Stomach (tissue), 9 donors: ENCODE measurements around the gene ASAP2. TPM values are rescaled to one million over a fixed set of nuclear protein-coding genes. Genes with fewer than 3 reads are reported as not detected.

Source experiments
- DNase-seq, 2 donors: peaks; one replicate each; pipeline versions ENCODE4 v3.0.0 to v3.0.0-alpha.2; 2013 to 2019
- H3K27ac ChIP-seq, 5 donors: fragments of 200-600 bp in 4 of 5; sonication (generic) in 4 of 5; one replicate each; pipeline ENCODE4 v1.5.1; 2013 to 2019; ENCODE audit warnings: mild to moderate bottlenecking in 1 of 5, moderate library complexity in 1 of 5
- H3K27me3 ChIP-seq, 3 donors: fragments of 200-600 bp; sonication (generic); one replicate each; pipeline ENCODE4 v1.5.1; 2017 to 2019; ENCODE audit warnings: mixed run types in 1 of 3
- H3K36me3 ChIP-seq, 4 donors: fragments of 200-600 bp; sonication (generic); 1 replicate in 3 of 4; 2 replicates in 1 of 4; pipeline ENCODE4 v1.5.1; 2016 to 2019
- H3K4me1 ChIP-seq, 4 donors: fragments of 200-600 bp; sonication (generic); one replicate each; pipeline ENCODE4 v1.5.1; 2016 to 2019
- H3K4me3 ChIP-seq, 4 donors: fragments of 200-600 bp; sonication (generic) in 3 of 4; one replicate each; pipeline ENCODE4 v1.5.1; 2016 to 2019; ENCODE audit warnings: mild to moderate bottlenecking in 1 of 4
- H3K9me3 ChIP-seq, 4 donors: fragments of 200-600 bp; sonication (generic); one replicate each; pipeline ENCODE4 v1.5.1; 2016 to 2019
- CTCF ChIP-seq, 7 experiments: fragments of 450-650 bp in 4 of 7; fragments of 200-600 bp in 3 of 7; sonication (generic) in 3 of 7; IDR thresholded peaks; one replicate each; pipeline ENCODE4 v1.5.1; 2016 to 2019; ENCODE audit warnings: antibody characterized with exemption in 7 of 7, control low read depth in 2 of 7, mild to moderate bottlenecking in 1 of 7
- EP300 ChIP-seq: sonication (generic); formaldehyde crosslinking; IDR thresholded peaks from one replicate; pipeline ENCODE4 v1.6.1; 2017; ENCODE audit warnings: antibody characterized with exemption
- POLR2A ChIP-seq, 4 donors: fragments of 450-650 bp; IDR thresholded peaks; one replicate each; pipeline ENCODE4 v1.6.1; 2016; ENCODE audit warnings: antibody characterized with exemption in 4 of 4, control low read depth in 2 of 4, mild to moderate bottlenecking in 1 of 4, moderate library complexity in 1 of 4
- POLR2AphosphoS5 ChIP-seq, 3 donors: sonication (generic); formaldehyde crosslinking; IDR thresholded peaks; one replicate each; pipeline ENCODE4 v1.6.1; 2016; ENCODE audit warnings: antibody characterized with exemption in 3 of 3
- WGBS, 5 donors: extraction: QIAGEN DNeasy Blood & Tissue Kit in 3 of 5; methylation state at CpG; one replicate each; pipeline versions ENCODE4 v1.1.5 to v1.1.7; 2013 to 2018; 5-methylcytosine and 5-hydroxymethylcytosine counted together
- intact Hi-C: fragments of 100-400 bp; cut with DNase I; formaldehyde crosslinking; loops from one replicate; pipeline ENCODE4 v1.15.1; 2023; ENCODE audit warnings: low total_unique reads
- polyA plus RNA-seq, 3 donors: library from polyadenylated mRNA; stranded (reverse); fragments of 200-250 nt; gene quantifications; one replicate each; pipeline ENCODE4 v1.2.3, GENCODE V29; 2013
- total RNA-seq, 5 donors: library from RNA; depleted of rRNA; stranded (reverse); fragments of >200 nt; gene quantifications; one replicate each; pipeline versions ENCODE4 v1.1.0 to v1.2.3, GENCODE V29; 2014 to 2016
- donor health status: healthy with polysubstance abuse.
- donor health status: Bipolar disorder and iron deficiency.
- donor health status: healthy.

The ASAP2 gene
- total and polyA plus RNA-seq, 8 donors: 9.7 to 55.4 (median 33.7) TPM

GRCh38 chr2:9256570-9257043 is 50.0 kb downstream of the ASAP2 start:
- H3K9me3 ChIP-seq: no peaks in the 10 kb centered on the region
- no peak overlapping the region for H3K4me3 ChIP-seq
- DNase-seq: no peak
- intact Hi-C loops: no loop called here
- WGBS, 5 donors: 21 to 64% (median 48%) methylated on average over 2 of the region's 2 CpGs
- H3K27me3 ChIP-seq: no peaks in the 10 kb centered on the region
- H3K36me3 ChIP-seq: no peaks in the 10 kb centered on the region
- H3K27ac ChIP-seq: peak overlapping the region in 1 of 5 donors; percentile 1
- H3K4me1 ChIP-seq: peaks cover 43 to 70% (median 56%) of the 10 kb centered on the region in 4 donors
- TF ChIP-seq EP300 (no peak), POLR2A (IDR thresholded peaks at IDR 0.05) (no peak), POLR2AphosphoS5 (IDR thresholded peaks at IDR 0.05) (no peak), CTCF (IDR thresholded peaks at IDR 0.05) (no peak)

DNA sequence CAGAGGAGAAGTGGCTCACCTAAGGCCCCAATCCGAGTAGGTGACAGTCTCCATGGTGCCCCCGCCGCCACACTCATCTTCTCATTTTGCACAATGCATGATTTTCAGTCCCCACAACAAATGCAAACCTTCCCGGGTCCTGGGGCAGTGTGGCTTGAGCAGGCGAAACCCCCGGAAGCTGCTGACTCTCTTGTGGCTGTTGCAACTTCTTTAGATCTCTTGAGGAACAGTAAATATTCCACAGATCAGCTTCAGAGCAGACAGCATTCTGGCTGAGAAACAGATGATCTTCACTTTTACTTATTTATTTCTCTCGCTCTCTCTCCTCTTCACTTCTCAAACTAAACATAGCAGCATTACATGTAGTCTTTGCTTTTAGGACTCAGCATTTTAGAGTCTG is 51.9 kb downstream of the ASAP2 start:
- Histone ChIP-seq H3K27ac (peak overlapping the region in 4 of 5 donors; percentile 46 to 80 (median 68)), H3K4me1 (peaks cover 54 to 80% (median 67%) of the 10 kb centered on the region in 4 donors), H3K4me3 (no peak overlapping the region), H3K27me3 (no peaks in the 10 kb centered on the region), H3K9me3 (no peaks in the 10 kb centered on the region), H3K36me3 (no peaks in the 10 kb centered on the region)
- no peak for DNase-seq
- WGBS, 5 donors: 71 to 78% (median 76%) methylated on average over 7 of the region's 7 CpGs
- intact Hi-C loops: no loop called here
- TF ChIP-seq EP300: no peak
- TF ChIP-seq POLR2A (IDR thresholded peaks at IDR 0.05): no peak
- TF ChIP-seq CTCF (IDR thresholded peaks at IDR 0.05): no peak
- no peak for TF ChIP-seq POLR2AphosphoS5 (IDR thresholded peaks at IDR 0.05)

GRCh38 chr2:9258953-9259399 is 52.4 kb downstream of the ASAP2 start:
- peaks cover 57 to 85% (median 71%) of the 10 kb centered on the region in 4 donors for H3K4me1 ChIP-seq
- peak in 1 of 2 donors; percentile 72 for DNase-seq
- intact Hi-C loops: no loop called here
- peak overlapping the region; percentile 7 to 80 (median 65) for H3K27ac ChIP-seq
- H3K9me3 ChIP-seq: no peaks in the 10 kb centered on the region
- no peak overlapping the region for H3K4me3 ChIP-seq
- no peaks in the 10 kb centered on the region for H3K36me3 ChIP-seq
- WGBS, 5 donors: 42 to 62% (median 53%) methylated on average over 12 of the region's 12 CpGs
- TF ChIP-seq POLR2AphosphoS5 (IDR thresholded peaks at IDR 0.05) (no peak), CTCF (IDR thresholded peaks at IDR 0.05) (no peak), POLR2A (IDR thresholded peaks at IDR 0.05) (no peak)
- H3K27me3 ChIP-seq: no peaks in the 10 kb centered on the region

GRCh38 chr2:9260464-9260918 is 53.9 kb downstream of the ASAP2 start:
- no peak for DNase-seq
- WGBS, 5 donors: 66 to 79% (median 72%) methylated on average over 6 of the region's 6 CpGs
- peaks cover 57 to 95% (median 75%) of the 10 kb centered on the region in 4 donors for H3K4me1 ChIP-seq
- no peaks in the 10 kb centered on the region for H3K36me3 ChIP-seq
- no peak overlapping the region for H3K4me3 ChIP-seq
- TF ChIP-seq POLR2A (IDR thresholded peaks at IDR 0.05) (no peak), CTCF (IDR thresholded peaks at IDR 0.05) (no peak), EP300 (no peak), POLR2AphosphoS5 (IDR thresholded peaks at IDR 0.05) (no peak)
- intact Hi-C loops: no loop called here
- peak overlapping the region; percentile 12 to 80 (median 65) for H3K27ac ChIP-seq
- no peaks in the 10 kb centered on the region for H3K9me3 ChIP-seq
- no peaks in the 10 kb centered on the region for H3K27me3 ChIP-seq
